H9 (cell line): Measurements from ENCODE around the gene GNRHR. TPM values are rescaled to one million over a fixed set of nuclear protein-coding genes. Genes with fewer than 3 reads are reported as not detected.

Experiments
- DNase-seq: peaks from one replicate; pipeline ENCODE4 v3.0.0-alpha.2; 2017
- H2AFZ ChIP-seq: one replicate; pipeline ENCODE4 v1.6.1; 2013; ENCODE audit warnings: mild to moderate bottlenecking, low read length, control low read depth, moderate library complexity
- H2AK5ac ChIP-seq: 2 replicates; pipeline ENCODE4 v1.6.1; 2013; ENCODE audit warnings: low read length, control low read depth, mixed read lengths; ENCODE audit not compliant: insufficient read length
- H2BK120ac ChIP-seq: one replicate; pipeline ENCODE4 v1.6.1; 2013; ENCODE audit warnings: low read depth, mild to moderate bottlenecking, low read length, control low read depth, inconsistent platforms; ENCODE audit not compliant: poor library complexity, severe bottlenecking
- H2BK12ac ChIP-seq: 2 replicates; pipeline ENCODE4 v1.6.1; 2013; ENCODE audit warnings: low read length, control low read depth, mixed read lengths, low read depth; ENCODE audit not compliant: insufficient read length
- H2BK15ac ChIP-seq: 2 replicates; pipeline ENCODE4 v1.6.1; 2013; ENCODE audit warnings: low read depth, low read length, control low read depth
- H2BK20ac ChIP-seq: one replicate; pipeline ENCODE4 v1.6.1; 2013; ENCODE audit warnings: low read depth, mild to moderate bottlenecking, low read length, control low read depth, inconsistent platforms; ENCODE audit not compliant: poor library complexity, severe bottlenecking
- H2BK5ac ChIP-seq: 2 replicates; pipeline ENCODE4 v1.6.1; 2013; ENCODE audit warnings: low read length, control low read depth, mixed read lengths; ENCODE audit not compliant: insufficient read length
- H3K14ac ChIP-seq: 2 replicates; pipeline ENCODE4 v1.6.1; 2013; ENCODE audit warnings: low read length, control low read depth; ENCODE audit not compliant: insufficient read depth
- H3K18ac ChIP-seq: 2 replicates; pipeline ENCODE4 v1.6.1; 2013; ENCODE audit warnings: low read depth, mild to moderate bottlenecking, mixed read lengths, low read length, control low read depth; ENCODE audit not compliant: insufficient read length
- H3K23ac ChIP-seq: 2 replicates; pipeline ENCODE4 v1.6.1; 2013; ENCODE audit warnings: low read length, control low read depth, mixed read lengths, low read depth; ENCODE audit not compliant: insufficient read length
- H3K23me2 ChIP-seq: 2 replicates; pipeline ENCODE4 v1.6.1; 2013; ENCODE audit warnings: low read depth, mild to moderate bottlenecking, mixed read lengths, low read length, control low read depth; ENCODE audit not compliant: insufficient read length, poor library complexity, severe bottlenecking
- H3K27ac ChIP-seq: 2 replicates; pipeline ENCODE4 v1.5.1; 2013; ENCODE audit warnings: low read length, control low read depth, mixed read lengths, low read depth; ENCODE audit not compliant: insufficient read length
- H3K27me3 ChIP-seq: 2 replicates; pipeline ENCODE4 v1.6.1; 2013; ENCODE audit warnings: low read length, control low read depth, inconsistent platforms; ENCODE audit not compliant: insufficient read depth
- H3K4ac ChIP-seq: 2 replicates; pipeline ENCODE4 v1.6.1; 2013; ENCODE audit warnings: low read depth, mild to moderate bottlenecking, control low read depth, inconsistent platforms, low read length, moderate library complexity
- H3K4me1 ChIP-seq: 2 replicates; pipeline ENCODE4 v1.6.1; 2013; ENCODE audit warnings: low read length, control low read depth, inconsistent platforms; ENCODE audit not compliant: insufficient read depth
- H3K4me2 ChIP-seq: 2 replicates; pipeline ENCODE4 v1.6.1; 2013; ENCODE audit warnings: low read length, control low read depth, mixed read lengths; ENCODE audit not compliant: insufficient read length, insufficient read depth
- H3K56ac ChIP-seq: 2 replicates; pipeline ENCODE4 v1.6.1; 2013; ENCODE audit warnings: low read depth, mild to moderate bottlenecking, mixed read lengths, low read length, control low read depth; ENCODE audit not compliant: insufficient read length
- H3K79me1 ChIP-seq: 2 replicates; pipeline ENCODE4 v1.6.1; 2013; ENCODE audit warnings: low read depth, mild to moderate bottlenecking, moderate library complexity, low read length, control low read depth, inconsistent platforms; ENCODE audit not compliant: insufficient read depth, poor library complexity, severe bottlenecking
- H3K79me2 ChIP-seq: 2 replicates; pipeline ENCODE4 v1.6.1; 2013; ENCODE audit warnings: low read length, control low read depth, inconsistent platforms; ENCODE audit not compliant: insufficient read depth
- H3K9ac ChIP-seq: 2 replicates; pipeline ENCODE4 v1.6.1; 2013; ENCODE audit warnings: low read length, control low read depth, mixed read lengths; ENCODE audit not compliant: insufficient read length; ENCODE audit errors: extremely low read depth
- H3K9me3 ChIP-seq: one replicate; pipeline ENCODE4 v1.6.1; 2013; ENCODE audit warnings: low read depth, low read length, inconsistent platforms; ENCODE audit not compliant: control insufficient read depth
- H3T11ph ChIP-seq: one replicate; pipeline ENCODE4 v1.6.1; 2013; ENCODE audit warnings: mild to moderate bottlenecking, low read length, control low read depth, inconsistent platforms
- H4K20me1 ChIP-seq: one replicate; pipeline ENCODE4 v1.6.1; 2013; ENCODE audit not compliant: control insufficient read depth, insufficient read length, insufficient read depth
- H4K5ac ChIP-seq: 2 replicates; pipeline ENCODE4 v1.6.1; 2013; ENCODE audit warnings: low read depth, mild to moderate bottlenecking, mixed read lengths, low read length, control low read depth; ENCODE audit not compliant: insufficient read length
- H4K8ac ChIP-seq: replicated peaks from 2 replicates; pipeline ENCODE4 v1.6.1; 2013; ENCODE audit warnings: low read length, control low read depth, mixed read lengths, low read depth; ENCODE audit not compliant: insufficient read length
- H4K91ac ChIP-seq: 2 replicates; pipeline ENCODE4 v1.6.1; 2013; ENCODE audit warnings: low read depth, mild to moderate bottlenecking, moderate library complexity, mixed read lengths, low read length, control low read depth; ENCODE audit not compliant: insufficient read length
- H3K27ac Mint-ChIP-seq, 3 experiments: 2 replicates in 2 of 3; 3 replicates in 1 of 3; pipeline ENCODE4 v1.8.0; 2020 to 2021; ENCODE audit warnings: mixed read lengths in 3 of 3, mild to moderate bottlenecking in 1 of 3, moderate library complexity in 1 of 3
- H3K27me3 Mint-ChIP-seq: 2 replicates; pipeline ENCODE4 v1.8.0; 2021; ENCODE audit warnings: low read depth, mild to moderate bottlenecking, moderate library complexity, mixed read lengths
- H3K36me3 Mint-ChIP-seq, 3 experiments: 2 replicates in 2 of 3; 3 replicates in 1 of 3; pipeline ENCODE4 v1.8.0; 2020 to 2021; ENCODE audit warnings: low read depth in 3 of 3, mixed read lengths in 3 of 3; ENCODE audit not compliant: insufficient read depth in 1 of 3
- H3K4me1 Mint-ChIP-seq, 2 experiments: 2 replicates each; pipeline ENCODE4 v1.8.0; 2020; ENCODE audit warnings: mixed read lengths in 2 of 2
- H3K4me3 Mint-ChIP-seq, 2 experiments: 2 replicates in 1 of 2; 3 replicates in 1 of 2; pipeline ENCODE4 v1.8.0; 2020 to 2021; ENCODE audit warnings: mild to moderate bottlenecking in 2 of 2, mixed read lengths in 2 of 2, moderate library complexity in 1 of 2
- H3K9me3 Mint-ChIP-seq, 2 experiments: 2 replicates in 1 of 2; 3 replicates in 1 of 2; pipeline ENCODE4 v1.8.0; 2020; ENCODE audit warnings: mild to moderate bottlenecking in 2 of 2, mixed read lengths in 2 of 2, moderate library complexity in 1 of 2
- CTCF ChIP-seq: fragments of 200-600 bp; sonication (generic); conservative IDR thresholded peaks from 3 replicates; pipeline ENCODE4 v1.8.0; 2021; ENCODE audit warnings: antibody characterized with exemption, mild to moderate bottlenecking
- WGBS: extraction: QIAGEN DNeasy Blood & Tissue Kit; methylation state at CpG from one replicate; pipeline ENCODE4 v1.1.7; 2013; ENCODE audit warnings: missing lambda C conversion rate, low lambda C conversion rate, mixed read lengths; ENCODE audit not compliant: insufficient read length; ENCODE audit errors: extremely low coverage; 5-methylcytosine and 5-hydroxymethylcytosine counted together
- total RNA-seq: library from RNA; stranded (reverse); gene quantifications from 2 replicates; pipeline ENCODE4 v1.2.1, GENCODE V29; 2021

The GNRHR gene
- total RNA-seq, 1 experiment from 2014 or later: not detected

- no peaks in the 10 kb centered on the region for H4K20me1 ChIP-seq
- H3K9me3 Mint-ChIP-seq: peaks cover 0 to 3% of the 10 kb centered on the region in 2 experiments; a peak in 1 of 5 replicates
- H2BK120ac ChIP-seq: no peak overlapping the region
- H4K91ac ChIP-seq: no peak overlapping the region
- H3K36me3 Mint-ChIP-seq: peaks cover 9 to 21% (median 11%) of the 10 kb centered on the region in 3 experiments; a peak in 6 of 7 replicates
- H3T11ph ChIP-seq: no peak overlapping the region
- H2BK12ac ChIP-seq: no peak overlapping the region
- H3K23me2 ChIP-seq: no peaks in the 10 kb centered on the region
- H2BK5ac ChIP-seq: no peak overlapping the region
- H2BK15ac ChIP-seq: no peak overlapping the region
- no peak overlapping the region for H2BK20ac ChIP-seq
- H3K4me3 Mint-ChIP-seq: no peak overlapping the region
- no peak for TF ChIP-seq CTCF
- no peaks in the 10 kb centered on the region for H3K79me1 ChIP-seq
- no peak overlapping the region for H2AK5ac ChIP-seq
- H3K27ac Mint-ChIP-seq: no peak overlapping the region; a peak in 1 of 7 replicates
- no peak overlapping the region for H2AFZ ChIP-seq
- H3K14ac ChIP-seq: no peak overlapping the region
- no peak overlapping the region for H3K4ac ChIP-seq
- no CpG with 5 or more reads among the region's 1 CpG for WGBS
- H3K27me3 ChIP-seq: no peaks in the 10 kb centered on the region
- H3K9me3 ChIP-seq: no peaks in the 10 kb centered on the region
- no peaks in the 10 kb centered on the region for H3K27me3 Mint-ChIP-seq
- H4K5ac ChIP-seq: no peak overlapping the region
- H3K79me2 ChIP-seq: no peaks in the 10 kb centered on the region
- H3K27ac ChIP-seq: no peak overlapping the region
- H3K56ac ChIP-seq: no peak overlapping the region
- no peak overlapping the region for H3K4me2 ChIP-seq
- DNase-seq: no peak
- no peak overlapping the region for H3K9ac ChIP-seq
- H3K23ac ChIP-seq: no peak overlapping the region
- no peak overlapping the region for H4K8ac ChIP-seq
- H3K18ac ChIP-seq: no peak overlapping the region
- H3K4me1 ChIP-seq: peaks cover 9% of the 10 kb centered on the region; the same call in 1 of the 2 replicates
- peaks cover 32 to 42% of the 10 kb centered on the region in 2 experiments for H3K4me1 Mint-ChIP-seq
Measured at GRCh38 chr4:67714248-67714583, 40.0 kb downstream of the GNRHR start.
